ENCODE results near the gene SYN1.
"Not testable (repeated sequence)": the region's sequence is repeated elsewhere in the genome, so short reads cannot be mapped to it uniquely, and the experiment has no call there.

The SYN1 gene

GRCh38 chrX:47619486-47620302 lies at the start of gene SYN1:
SYN1 (minus strand) TSS chrX:47619857; CDS start chrX:47619728, 129 bp downstream.
- peak; percentile 64 for DNase-seq (ENCODE audit: low read depth)

GRCh38 chrX:47665797-47666196 lies 46.1 kb upstream of the SYN1 start:
- not testable (repeated sequence) for DNase-seq (ENCODE audit: low read depth)

- DNase-seq (ENCODE audit: low read depth) = no peak
Observed at GRCh38 chrX:47664737-47665136, 45.1 kb upstream of the SYN1 start.

- DNase-seq (ENCODE audit: low read depth) = peak; percentile 34
Observed at GRCh38 chrX:47662144-47662657, 42.5 kb upstream of the SYN1 start.

GRCh38 chrX:47661539-47661938 lies 41.9 kb upstream of the SYN1 start:
- DNase-seq (ENCODE audit: low read depth) = no peak

- no peak for DNase-seq (ENCODE audit: low read depth)
Observed at GRCh38 chrX:47659421-47659726, 39.7 kb upstream of the SYN1 start.

GRCh38 chrX:47658684-47659420 lies 39.2 kb upstream of the SYN1 start, which contains the start of gene UXT:
UXT (minus strand) TSS chrX:47659180; CDS start chrX:47658927, 253 bp downstream.
- peak; percentile 87 for DNase-seq (ENCODE audit: low read depth)

- DNase-seq (ENCODE audit: low read depth) = no peak
Observed at GRCh38 chrX:47658301-47658683, 38.6 kb upstream of the SYN1 start.

GRCh38 chrX:47651043-47651905 lies 31.6 kb upstream of the SYN1 start:
- no peak for DNase-seq (ENCODE audit: low read depth)

- peak; percentile 82 for DNase-seq (ENCODE audit: low read depth)
Observed at GRCh38 chrX:47650164-47651042, 30.7 kb upstream of the SYN1 start, which contains the start of gene ELK1. ELK1 (minus strand) TSS chrX:47650563; CDS start chrX:47641441, 9,122 bp downstream.

GRCh38 chrX:47649781-47650163 lies 30.1 kb upstream of the SYN1 start:
- DNase-seq (ENCODE audit: low read depth) = no peak

- no peak for DNase-seq (ENCODE audit: low read depth)
Observed at GRCh38 chrX:47649271-47649670, 29.6 kb upstream of the SYN1 start.

GRCh38 chrX:47648376-47648775 lies 28.7 kb upstream of the SYN1 start:
- DNase-seq (ENCODE audit: low read depth) = no peak

GRCh38 chrX:47646636-47647035 lies 27.0 kb upstream of the SYN1 start:
- no peak for DNase-seq (ENCODE audit: low read depth)

GRCh38 chrX:47645530-47645929 lies 25.9 kb upstream of the SYN1 start:
- DNase-seq (ENCODE audit: low read depth) = no peak

- DNase-seq (ENCODE audit: low read depth) = no peak
Observed at GRCh38 chrX:47644557-47645091, 25.0 kb upstream of the SYN1 start.

GRCh38 chrX:47643926-47644325 lies 24.3 kb upstream of the SYN1 start:
- DNase-seq (ENCODE audit: low read depth) = no peak

- DNase-seq (ENCODE audit: low read depth) = no peak
Observed at GRCh38 chrX:47638816-47639215, 19.2 kb upstream of the SYN1 start.

GRCh38 chrX:47637546-47638195 lies 18.0 kb upstream of the SYN1 start:
- peak; percentile 16 for DNase-seq (ENCODE audit: low read depth)

- DNase-seq (ENCODE audit: low read depth) = no peak
Observed at GRCh38 chrX:47634871-47635575, 15.4 kb upstream of the SYN1 start.
